GM23338 (cell line): ENCODE measurements around the gene SRXN1. TPM values are rescaled to one million over a fixed set of nuclear protein-coding genes. Genes with fewer than 3 reads are reported as not detected.

Experiments used
- ATAC-seq: fragments of 200-7000 bp; cut with Tn5 transposase; 3 replicates; pipeline ENCODE4 v1.9.1; 2020
- DNase-seq: peaks from one replicate; pipeline ENCODE4 v3.0.0-alpha.2; 2015; ENCODE audit warnings: low spot score
- H2AFZ ChIP-seq: fragments of 200-600 bp; sonication (generic); 2 replicates; pipeline ENCODE4 v1.8.0; 2016; ENCODE audit warnings: antibody characterized with exemption, mild to moderate bottlenecking, moderate library complexity
- H3F3A ChIP-seq: fragments of 200-600 bp; sonication (generic); replicated peaks from 2 replicates; pipeline ENCODE4 v1.8.0; 2017; ENCODE audit warnings: antibody characterized with exemption, mixed run types, low read depth
- H3K27ac ChIP-seq: fragments of 200-600 bp; sonication (generic); 2 replicates; pipeline ENCODE4 v1.6.1; 2016; ENCODE audit warnings: low read depth
- H3K27me3 ChIP-seq: fragments of 200-600 bp; sonication (generic); 2 replicates; pipeline ENCODE4 v1.8.0; 2016; ENCODE audit warnings: mild to moderate bottlenecking, mixed run types, moderate library complexity; ENCODE audit not compliant: insufficient read depth
- H3K36me3 ChIP-seq: fragments of 200-600 bp; sonication (generic); 2 replicates; pipeline ENCODE4 v1.8.0; 2016; ENCODE audit warnings: mild to moderate bottlenecking; ENCODE audit not compliant: insufficient read depth
- H3K4me1 ChIP-seq: fragments of 200-600 bp; sonication (generic); 2 replicates; pipeline ENCODE4 v1.8.0; 2016; ENCODE audit warnings: mild to moderate bottlenecking, moderate library complexity; ENCODE audit not compliant: insufficient read depth
- H3K4me2 ChIP-seq: fragments of 200-600 bp; sonication (generic); 2 replicates; pipeline ENCODE4 v1.7.1; 2017; ENCODE audit warnings: mixed run types
- H3K4me3 ChIP-seq: fragments of 200-600 bp; sonication (generic); 2 replicates; pipeline ENCODE4 v1.6.1; 2016; ENCODE audit warnings: mixed run types
- H3K79me2 ChIP-seq: fragments of 200-600 bp; sonication (generic); replicated peaks from 2 replicates; pipeline ENCODE4 v1.8.0; 2017; ENCODE audit warnings: mild to moderate bottlenecking; ENCODE audit not compliant: insufficient read depth
- H3K9me2 ChIP-seq: fragments of 200-600 bp; sonication (generic); 2 replicates; pipeline ENCODE4 v1.8.0; 2017; ENCODE audit not compliant: insufficient read depth
- H4K20me1 ChIP-seq: fragments of 200-600 bp; sonication (generic); replicated peaks from 2 replicates; pipeline ENCODE4 v1.8.0; 2017; ENCODE audit warnings: mild to moderate bottlenecking; ENCODE audit not compliant: insufficient read depth
- H3K27ac Mint-ChIP-seq: 2 replicates; pipeline ENCODE4 v1.8.0; 2020; ENCODE audit warnings: inconsistent platforms, mild to moderate bottlenecking, moderate library complexity, mixed read lengths
- H3K27me3 Mint-ChIP-seq: 3 replicates; pipeline ENCODE4 v1.8.0; 2022; ENCODE audit warnings: low read depth, mild to moderate bottlenecking, moderate library complexity, mixed read lengths, inconsistent platforms; ENCODE audit not compliant: insufficient read depth, poor library complexity
- H3K36me3 Mint-ChIP-seq: 3 replicates; pipeline ENCODE4 v1.8.0; 2021; ENCODE audit warnings: low read depth, mild to moderate bottlenecking, inconsistent platforms, moderate library complexity, mixed read lengths
- H3K4me1 Mint-ChIP-seq: 3 replicates; pipeline ENCODE4 v1.8.0; 2020; ENCODE audit warnings: mild to moderate bottlenecking, inconsistent platforms, mixed read lengths
- H3K4me3 Mint-ChIP-seq: 3 replicates; pipeline ENCODE4 v1.8.0; 2021; ENCODE audit warnings: moderate library complexity, mild to moderate bottlenecking, inconsistent platforms, mixed read lengths
- H3K9me3 Mint-ChIP-seq: 3 replicates; pipeline ENCODE4 v1.8.0; 2020; ENCODE audit warnings: moderate library complexity, mild to moderate bottlenecking, inconsistent platforms, mixed read lengths
- CREB1 ChIP-seq: fragments of 250-450 bp; sonication (Bioruptor Pico); IDR thresholded peaks from 2 replicates; pipeline ENCODE4 v1.5.0; 2020; ENCODE audit warnings: low read depth, mild to moderate bottlenecking, moderate library complexity
- CTCF ChIP-seq, 2 experiments: fragments of 200-600 bp in 1 of 2; sonication (generic) in 1 of 2; conservative IDR thresholded peaks; 2 replicates each; pipeline versions ENCODE4 v1.5.1 to v1.6.1; 2016 to 2017; ENCODE audit warnings: antibody characterized with exemption in 2 of 2, low read depth in 2 of 2, mild to moderate bottlenecking in 2 of 2, moderate library complexity in 1 of 2
- ETS1 ChIP-seq: IDR thresholded peaks from 2 replicates; pipeline ENCODE4 v1.6.1; 2016; ENCODE audit warnings: antibody characterized with exemption
- EZH2 ChIP-seq: fragments of 200-600 bp; sonication (generic); IDR thresholded peaks from one replicate; pipeline ENCODE4 v1.8.0; 2017; ENCODE audit warnings: antibody characterized with exemption, mild to moderate bottlenecking, low read depth; ENCODE audit not compliant: unreplicated experiment
- NANOG ChIP-seq: IDR thresholded peaks from 2 replicates; pipeline ENCODE4 v1.6.1; 2016; ENCODE audit warnings: antibody characterized with exemption, borderline replicate concordance
- STAT1 ChIP-seq: IDR thresholded peaks from one replicate; pipeline ENCODE4 v1.6.1; 2016; ENCODE audit warnings: antibody characterized with exemption; ENCODE audit not compliant: unreplicated experiment
- ZNF114 ChIP-seq: fragments of 250-450 bp; sonication (Bioruptor Pico); IDR thresholded peaks from 2 replicates; pipeline ENCODE4 v1.5.0; 2020; ENCODE audit warnings: mild to moderate bottlenecking, moderate library complexity
- ZNF331 ChIP-seq: fragments of 250-450 bp; sonication (Bioruptor Pico); IDR thresholded peaks from 2 replicates; pipeline ENCODE4 v1.5.0; 2020; ENCODE audit warnings: low read depth, mild to moderate bottlenecking, moderate library complexity
- polyA plus RNA-seq: library from polyadenylated mRNA; unstranded; fragments of >200 nt; fragmentation: Nextera tagmentation; extraction: Ambion mirVana; gene quantifications from 2 replicates; pipeline ENCODE4 v1.2.1, GENCODE V29; 2016
- total RNA-seq: library from RNA; depleted of rRNA; stranded (reverse); fragments of >200 nt; shearing (Covaris generic); gene quantifications from 2 replicates; pipeline ENCODE4 v1.2.3, GENCODE V29; 2014

SRXN1 gene
- total and polyA plus RNA-seq, 2 experiments from 2014 or later: 8.4 to 26.6 TPM

GRCh38 chr20:621125-621756 lies 31.8 kb downstream of the SRXN1 start:
- Histone ChIP-seq H3K36me3 (no peaks in the 10 kb centered on the region), H3K27ac (no peak overlapping the region), H3K27me3 (no peaks in the 10 kb centered on the region), H3K79me2 (no peaks in the 10 kb centered on the region), H3K4me3 (no peak overlapping the region), H3K9me2 (no peaks in the 10 kb centered on the region), H3K4me1 (0 out of 2 replicates have a peak, but pooled peaks cover 3% of the 10 kb centered on the region), H4K20me1 (no peaks in the 10 kb centered on the region), H2AFZ (peak overlapping the region; percentile 77; the same call in 1 of the 2 replicates), H3K4me2 (no peak overlapping the region), H3F3A (no peaks in the 10 kb centered on the region)
- Mint-ChIP-seq H3K4me1 (peaks cover 18% of the 10 kb centered on the region), H3K27ac (no peak overlapping the region), H3K27me3 (peaks cover 3% of the 10 kb centered on the region), H3K4me3 (no peak overlapping the region), H3K36me3 (no peaks in the 10 kb centered on the region; the same call in 2 of the 3 replicates), H3K9me3 (peaks cover 8% of the 10 kb centered on the region; the same call in 2 of the 3 replicates)
- ATAC-seq (peak; percentile 55), DNase-seq (no peak)
- no peak for TF ChIP-seq NANOG
- no peak for TF ChIP-seq STAT1
- TF ChIP-seq ZNF331: no peak
- no peak for TF ChIP-seq ZNF114 (CRISPR knock-in tag)
- no peak for TF ChIP-seq CTCF (conservative IDR thresholded peaks at IDR 0.05; ENCODE audit: low read depth in 2 of 2)
- TF ChIP-seq CREB1 (CRISPR knock-in tag): peak; percentile 15; the same call in 1 of the 2 replicates

- TF ChIP-seq EZH2 (no peak), ETS1 (no peak)
- no peak overlapping the region for H3K4me2 ChIP-seq
- H3K79me2 ChIP-seq: no peaks in the 10 kb centered on the region
- no peaks in the 10 kb centered on the region for H3K9me2 ChIP-seq
- Mint-ChIP-seq H3K36me3 (no peaks in the 10 kb centered on the region; the same call in 2 of the 3 replicates), H3K4me3 (no peak overlapping the region), H3K27ac (no peak overlapping the region), H3K27me3 (peaks cover 3% of the 10 kb centered on the region), H3K9me3 (peaks cover 8% of the 10 kb centered on the region; the same call in 2 of the 3 replicates), H3K4me1 (peaks cover 18% of the 10 kb centered on the region)
- H4K20me1 ChIP-seq: no peaks in the 10 kb centered on the region
- ATAC-seq (no peak), DNase-seq (no peak)
- H3K27me3 ChIP-seq: no peaks in the 10 kb centered on the region
- H3K4me3 ChIP-seq: no peak overlapping the region
- 0 out of 2 replicates have a peak, but pooled peaks cover 3% of the 10 kb centered on the region for H3K4me1 ChIP-seq
- H3K27ac ChIP-seq: no peak overlapping the region
- H3F3A ChIP-seq: no peaks in the 10 kb centered on the region
- no peaks in the 10 kb centered on the region for H3K36me3 ChIP-seq
- no peak overlapping the region; the same call in 1 of the 2 replicates for H2AFZ ChIP-seq
Observed at GRCh38 chr20:620246-620645, 32.8 kb downstream of the SRXN1 start.
